ENCODE results near the gene POGZ. TPM values are rescaled to one million over a fixed set of nuclear protein-coding genes. Genes with fewer than 3 reads are reported as not detected.

Gene POGZ
- total RNA-seq, 4 donors from 2014 or later, result 14.1 to 20.2 (median 15.1) TPM

DNA sequence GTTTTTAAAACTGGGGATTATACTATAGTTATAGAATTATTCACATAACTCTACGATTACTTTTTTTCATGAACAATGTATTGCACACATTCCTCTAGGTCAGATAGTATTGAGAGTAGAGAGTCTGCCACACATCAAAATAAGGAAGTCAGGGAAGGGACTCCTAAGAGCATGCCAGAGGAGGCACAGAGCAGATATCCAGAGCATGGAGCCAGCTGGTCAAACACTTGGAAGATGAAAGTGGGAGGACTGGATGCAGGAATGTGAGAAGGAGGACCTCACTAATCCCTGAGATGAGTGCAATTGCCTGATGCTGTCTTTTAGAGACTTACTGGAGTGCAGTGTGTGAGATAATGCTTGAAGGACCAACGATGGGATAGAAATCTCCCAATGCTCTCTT, 102.6 kb downstream of the POGZ start:
- Histone ChIP-seq H3K9me3 (no peaks in the 10 kb centered on the region), H3K27ac (no peak overlapping the region), H3K4me3 (no peak overlapping the region), H3K36me3 (no peaks in the 10 kb centered on the region), H3K27me3 (no peaks in the 10 kb centered on the region), H3K4me1 (no peaks in the 10 kb centered on the region)
- in situ Hi-C loops (cut with MboI; ENCODE audit: low sequenced_read_pairs in 4 of 4), result loop anchor here in 1 of 4 donors (5.0 kb wide), 1 partner anchor 41 kb away; the partner anchor contains the start of gene PSMB4
- ATAC-seq (no peak), DNase-seq (no peak)
- TF ChIP-seq, protein P1, sequence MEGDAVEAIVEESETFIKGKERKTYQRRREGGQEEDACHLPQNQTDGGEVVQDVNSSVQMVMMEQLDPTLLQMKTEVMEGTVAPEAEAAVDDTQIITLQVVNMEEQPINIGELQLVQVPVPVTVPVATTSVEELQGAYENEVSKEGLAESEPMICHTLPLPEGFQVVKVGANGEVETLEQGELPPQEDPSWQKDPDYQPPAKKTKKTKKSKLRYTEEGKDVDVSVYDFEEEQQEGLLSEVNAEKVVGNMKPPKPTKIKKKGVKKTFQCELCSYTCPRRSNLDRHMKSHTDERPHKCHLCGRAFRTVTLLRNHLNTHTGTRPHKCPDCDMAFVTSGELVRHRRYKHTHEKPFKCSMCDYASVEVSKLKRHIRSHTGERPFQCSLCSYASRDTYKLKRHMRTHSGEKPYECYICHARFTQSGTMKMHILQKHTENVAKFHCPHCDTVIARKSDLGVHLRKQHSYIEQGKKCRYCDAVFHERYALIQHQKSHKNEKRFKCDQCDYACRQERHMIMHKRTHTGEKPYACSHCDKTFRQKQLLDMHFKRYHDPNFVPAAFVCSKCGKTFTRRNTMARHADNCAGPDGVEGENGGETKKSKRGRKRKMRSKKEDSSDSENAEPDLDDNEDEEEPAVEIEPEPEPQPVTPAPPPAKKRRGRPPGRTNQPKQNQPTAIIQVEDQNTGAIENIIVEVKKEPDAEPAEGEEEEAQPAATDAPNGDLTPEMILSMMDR (IDR thresholded peaks at IDR 0.05 in 4 of 5, conservative IDR thresholded peaks at IDR 0.05 in 1 of 5), result no peak
- TF ChIP-seq POLR2A (IDR thresholded peaks at IDR 0.05), result no peak
- intact Hi-C loops (cut with DNase I; ENCODE audit: low total_unique reads), result no loop called here

Other genes with a start within 250 kb of the POGZ start
- gene PSMD4, start 204.8 kb downstream of the POGZ start, total RNA-seq, result 100 to 1,000 TPM; 263 to 439 (median 340) TPM
- 10 to 100 TPM; 11.9 to 19.6 (median 16.6) TPM for gene ZNF687, start 177.2 kb downstream of the POGZ start, total RNA-seq
- gene PI4KB, start 132.1 kb downstream of the POGZ start, total RNA-seq, result 10 to 100 TPM; 65.5 to 98.1 (median 77.3) TPM
- gene RFX5, start 112.2 kb downstream of the POGZ start, total RNA-seq, result 10 to 100 TPM; 11.4 to 24.0 (median 20.6) TPM
- gene SELENBP1, start 86.8 kb downstream of the POGZ start, total RNA-seq, result 10 to 100 TPM; 30.9 to 70.2 (median 42.3) TPM
- gene PSMB4, start 59.9 kb downstream of the POGZ start, total RNA-seq, result 100 to 1,000 TPM; 259 to 324 (median 291) TPM
- gene CGN, start 51.9 kb upstream of the POGZ start, total RNA-seq, result under 1 TPM in 2 of 4 donors, not detected in 2; 0.34 to 0.78 TPM
- gene TUFT1, start 80.8 kb upstream of the POGZ start, total RNA-seq, result 1 to 10 TPM; 1.2 to 4.0 (median 2.7) TPM
- gene SNX27, start 152.6 kb upstream of the POGZ start, total RNA-seq, result 10 to 100 TPM; 37.0 to 43.7 (median 40.9) TPM

All from gastrocnemius medialis (tissue), 4 donors.